ENCODE data around the gene TNF.

DNA sequence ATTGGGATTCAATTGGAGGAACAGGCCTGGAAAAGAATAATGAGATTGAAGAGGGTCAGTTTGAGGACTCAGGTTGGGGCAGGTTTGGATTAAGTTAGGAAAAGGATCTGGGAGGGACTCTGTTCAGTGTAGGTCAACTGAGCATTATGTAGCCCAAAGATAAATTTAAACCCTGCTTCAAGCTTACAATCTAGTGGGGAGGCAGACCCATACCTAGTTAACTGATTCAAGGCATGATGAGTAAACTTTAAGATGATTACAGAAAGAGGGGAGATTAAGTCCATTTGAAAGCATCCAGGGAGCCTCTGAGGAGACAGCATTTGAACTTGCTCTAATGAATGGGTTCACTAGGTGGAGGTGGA, 14.7 kb upstream of the TNF start:
- TF ChIP-seq, protein P1, sequence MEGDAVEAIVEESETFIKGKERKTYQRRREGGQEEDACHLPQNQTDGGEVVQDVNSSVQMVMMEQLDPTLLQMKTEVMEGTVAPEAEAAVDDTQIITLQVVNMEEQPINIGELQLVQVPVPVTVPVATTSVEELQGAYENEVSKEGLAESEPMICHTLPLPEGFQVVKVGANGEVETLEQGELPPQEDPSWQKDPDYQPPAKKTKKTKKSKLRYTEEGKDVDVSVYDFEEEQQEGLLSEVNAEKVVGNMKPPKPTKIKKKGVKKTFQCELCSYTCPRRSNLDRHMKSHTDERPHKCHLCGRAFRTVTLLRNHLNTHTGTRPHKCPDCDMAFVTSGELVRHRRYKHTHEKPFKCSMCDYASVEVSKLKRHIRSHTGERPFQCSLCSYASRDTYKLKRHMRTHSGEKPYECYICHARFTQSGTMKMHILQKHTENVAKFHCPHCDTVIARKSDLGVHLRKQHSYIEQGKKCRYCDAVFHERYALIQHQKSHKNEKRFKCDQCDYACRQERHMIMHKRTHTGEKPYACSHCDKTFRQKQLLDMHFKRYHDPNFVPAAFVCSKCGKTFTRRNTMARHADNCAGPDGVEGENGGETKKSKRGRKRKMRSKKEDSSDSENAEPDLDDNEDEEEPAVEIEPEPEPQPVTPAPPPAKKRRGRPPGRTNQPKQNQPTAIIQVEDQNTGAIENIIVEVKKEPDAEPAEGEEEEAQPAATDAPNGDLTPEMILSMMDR (optimal IDR thresholded peaks at IDR 0.05 in 1 of 3, IDR thresholded peaks at IDR 0.05 in 1 of 3, conservative IDR thresholded peaks at IDR 0.05 in 1 of 3; ENCODE audit: extremely low read depth in 1 of 3, insufficient read depth in 2 of 3, low read length in 3 of 3), result no peak
- no peak for TF ChIP-seq EZH2 (IDR thresholded peaks at IDR 0.05; ENCODE audit: low read length)
